ENCODE results near the gene AOC3. TPM values are rescaled to one million over a fixed set of nuclear protein-coding genes. Genes with fewer than 3 reads are reported as not detected.

AOC3 gene
- total and polyA plus RNA-seq, 2 of the 13 experiments (the other 11 are each of a cell fraction or from before 2014, with no cell fraction given) = 8.7 to 51.7 TPM

GRCh38 chr17:42878123-42878880, 27.3 kb downstream of the AOC3 start (continued):
- no peak for TF ChIP-seq IKZF5 (CRISPR knock-in tag; IDR thresholded peaks at IDR 0.05)
- TF ChIP-seq PRDM15 (CRISPR knock-in tag; IDR thresholded peaks at IDR 0.05) = peak; percentile 52; the same call in 1 of the 2 replicates
- no peak for TF ChIP-seq ZFP36L2 (CRISPR knock-in tag; IDR thresholded peaks at IDR 0.05)
- TF ChIP-seq PAXIP1 (CRISPR knock-in tag; conservative IDR thresholded peaks at IDR 0.05) = peak; percentile 80
- peak; percentile 78 for TF ChIP-seq MAX (IDR thresholded peaks at IDR 0.05)
- peak; percentile 72; the same call in 1 of the 2 replicates for TF ChIP-seq ZGPAT (CRISPR knock-in tag; IDR thresholded peaks at IDR 0.05)
- 0 out of 2 replicates have a peak, but pooled peaks have one; percentile 46 for TF ChIP-seq ZNF333 (CRISPR knock-in tag; IDR thresholded peaks at IDR 0.05; ENCODE audit: borderline replicate concordance)
- TF ChIP-seq ATF6 (CRISPR knock-in tag; conservative IDR thresholded peaks at IDR 0.05) = no peak
- no peak for TF ChIP-seq FOSL1 (CRISPR knock-in tag; IDR thresholded peaks at IDR 0.05; ENCODE audit: borderline replicate concordance)
- TF ChIP-seq TOPORS (CRISPR knock-in tag; IDR thresholded peaks at IDR 0.05) = no peak
- no peak; the same call in 1 of the 2 replicates for TF ChIP-seq KDM5B (CRISPR knock-in tag; IDR thresholded peaks at IDR 0.05; ENCODE audit: borderline replicate concordance)
- no peak for TF ChIP-seq BATF2 (CRISPR knock-in tag; IDR thresholded peaks at IDR 0.05)
- no peak for TF ChIP-seq ZFP36L1 (CRISPR knock-in tag; IDR thresholded peaks at IDR 0.05)
- TF ChIP-seq ZNF441 (CRISPR knock-in tag; IDR thresholded peaks at IDR 0.05; ENCODE audit: borderline replicate concordance) = no peak

All from HepG2 (cell line).